Gastroesophageal sphincter (tissue), 4 donors: ENCODE measurements around the gene TEX22. TPM values are rescaled to one million over a fixed set of nuclear protein-coding genes. Genes with fewer than 3 reads are reported as not detected.

ENCODE experiments used
- ATAC-seq: fragments of 150-250 bp; one replicate; pipeline ENCODE4 v1.9.1; 2016; ENCODE audit warnings: mild to moderate bottlenecking, moderate library complexity
- H3K27ac ChIP-seq, 4 donors: fragments of 200-600 bp; sonication (generic) in 3 of 4; 1 replicate in 3 of 4; 2 replicates in 1 of 4; pipeline ENCODE4 v1.5.1; 2016 to 2019
- H3K27me3 ChIP-seq: fragments of 200-600 bp; sonication (generic); one replicate; pipeline ENCODE4 v1.5.1; 2019
- H3K36me3 ChIP-seq, 2 donors: fragments of 200-600 bp; sonication (generic); one replicate each; pipeline ENCODE4 v1.5.1; 2019; ENCODE audit warnings: control low read depth in 1 of 2
- H3K4me1 ChIP-seq, 3 donors: fragments of 200-600 bp; sonication (generic); 1 replicate in 2 of 3; 2 replicates in 1 of 3; pipeline ENCODE4 v1.5.1; 2016 to 2019; ENCODE audit warnings: control low read depth in 2 of 3
- H3K4me3 ChIP-seq, 2 donors: fragments of 200-600 bp; sonication (generic); one replicate each; pipeline ENCODE4 v1.5.1; 2019; ENCODE audit warnings: mild to moderate bottlenecking in 1 of 2, moderate library complexity in 1 of 2
- H3K9me3 ChIP-seq, 3 donors: fragments of 200-600 bp; sonication (generic); one replicate each; pipeline ENCODE4 v1.5.1; 2017 to 2019; ENCODE audit warnings: control low read depth in 2 of 3
- EP300 ChIP-seq: sonication (generic); formaldehyde crosslinking; IDR thresholded peaks from one replicate; pipeline ENCODE4 v1.6.1; 2017; ENCODE audit warnings: antibody characterized with exemption, mild to moderate bottlenecking
- POLR2A ChIP-seq, 2 donors: fragments of 450-650 bp; IDR thresholded peaks; one replicate each; pipeline ENCODE4 v1.6.1; 2017; ENCODE audit warnings: antibody characterized with exemption in 2 of 2, mild to moderate bottlenecking in 2 of 2, moderate library complexity in 1 of 2
- POLR2AphosphoS5 ChIP-seq: sonication (generic); formaldehyde crosslinking; IDR thresholded peaks from one replicate; pipeline ENCODE4 v1.6.1; 2017; ENCODE audit warnings: antibody characterized with exemption
- WGBS, 2 donors: methylation state at CpG; one replicate each; pipeline ENCODE4 v1.1.5; 2018; ENCODE audit warnings: low coverage in 1 of 2; 5-methylcytosine and 5-hydroxymethylcytosine counted together
- total RNA-seq, 4 donors: library from RNA; depleted of rRNA; stranded (reverse); fragments of >200 nt; gene quantifications; one replicate each; pipeline ENCODE4 v1.1.0, GENCODE V29; 2016
- TF ChIP-seq, protein P1 (sequence below), 4 experiments: fragments of 200-600 bp in 2 of 4; fragments of 450-650 bp in 2 of 4; sonication (generic) in 1 of 4; IDR thresholded peaks; one replicate each; pipeline ENCODE4 v1.5.1; 2017 to 2019; ENCODE audit warnings: antibody characterized with exemption in 4 of 4, mild to moderate bottlenecking in 2 of 4, moderate library complexity in 2 of 4

TEX22 gene
- total RNA-seq, 4 donors from 2014 or later, result 0.42 TPM; not detected in 3

DNA sequence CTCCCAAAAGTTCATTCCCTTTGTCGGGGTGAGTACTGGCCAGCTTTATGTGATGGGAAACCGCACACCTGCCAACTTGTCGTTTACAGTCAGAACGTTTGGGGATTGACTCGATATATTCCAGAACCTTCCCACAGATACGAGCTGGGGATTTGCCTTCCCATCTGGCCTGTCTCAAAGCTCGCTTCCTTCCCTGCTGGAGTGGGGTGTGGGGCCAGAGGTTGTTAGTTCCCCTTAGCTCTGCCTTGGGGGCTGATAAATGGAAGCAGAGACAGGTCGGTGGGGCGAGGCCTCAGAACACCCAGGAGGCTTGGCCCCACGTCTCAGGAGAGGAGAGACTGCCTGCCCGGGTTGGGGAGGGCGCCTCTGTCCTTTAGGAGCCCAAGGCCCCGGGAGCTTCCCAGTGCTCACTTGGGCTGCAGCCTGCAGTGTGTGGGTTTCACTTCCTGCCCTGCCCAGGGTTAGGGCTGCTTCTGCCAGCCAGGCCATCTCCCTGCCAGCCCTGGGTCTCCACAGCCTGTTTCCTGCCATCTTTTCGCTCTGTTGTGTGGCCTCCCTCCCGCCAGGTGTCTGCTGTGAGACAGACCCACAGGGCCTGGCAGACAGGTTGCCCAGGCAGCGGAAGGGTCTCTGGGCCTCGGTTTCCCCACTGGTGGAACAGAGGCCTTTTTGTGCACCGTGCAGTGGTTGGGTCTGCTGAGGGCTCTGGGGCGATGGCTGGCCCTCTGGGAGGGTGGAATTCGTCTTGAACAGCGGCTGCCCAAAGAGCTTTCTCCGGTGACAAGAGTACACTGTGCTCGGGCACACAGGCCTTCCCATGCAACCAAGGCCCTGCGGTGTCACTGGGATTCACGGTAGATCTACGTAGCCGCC is 8.1 kb upstream of the TEX22 start:
- Histone ChIP-seq H3K27me3 (no peaks in the 10 kb centered on the region), H3K4me1 (peaks cover 0 to 22% (median 10%) of the 10 kb centered on the region in 3 donors), H3K27ac (peak overlapping the region in 3 of 4 donors; percentile 51 to 68 (median 65)), H3K4me3 (no peak overlapping the region), H3K36me3 (peaks cover 0 to 82% of the 10 kb centered on the region in 2 donors), H3K9me3 (no peaks in the 10 kb centered on the region)
- 40% methylated on average over 1 of the region's 27 CpGs; no CpG with 5 or more reads in 1 of the 2 donors for WGBS, 2 donors
- no peak for TF ChIP-seq POLR2A (IDR thresholded peaks at IDR 0.05)
- TF ChIP-seq, protein P1, sequence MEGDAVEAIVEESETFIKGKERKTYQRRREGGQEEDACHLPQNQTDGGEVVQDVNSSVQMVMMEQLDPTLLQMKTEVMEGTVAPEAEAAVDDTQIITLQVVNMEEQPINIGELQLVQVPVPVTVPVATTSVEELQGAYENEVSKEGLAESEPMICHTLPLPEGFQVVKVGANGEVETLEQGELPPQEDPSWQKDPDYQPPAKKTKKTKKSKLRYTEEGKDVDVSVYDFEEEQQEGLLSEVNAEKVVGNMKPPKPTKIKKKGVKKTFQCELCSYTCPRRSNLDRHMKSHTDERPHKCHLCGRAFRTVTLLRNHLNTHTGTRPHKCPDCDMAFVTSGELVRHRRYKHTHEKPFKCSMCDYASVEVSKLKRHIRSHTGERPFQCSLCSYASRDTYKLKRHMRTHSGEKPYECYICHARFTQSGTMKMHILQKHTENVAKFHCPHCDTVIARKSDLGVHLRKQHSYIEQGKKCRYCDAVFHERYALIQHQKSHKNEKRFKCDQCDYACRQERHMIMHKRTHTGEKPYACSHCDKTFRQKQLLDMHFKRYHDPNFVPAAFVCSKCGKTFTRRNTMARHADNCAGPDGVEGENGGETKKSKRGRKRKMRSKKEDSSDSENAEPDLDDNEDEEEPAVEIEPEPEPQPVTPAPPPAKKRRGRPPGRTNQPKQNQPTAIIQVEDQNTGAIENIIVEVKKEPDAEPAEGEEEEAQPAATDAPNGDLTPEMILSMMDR (IDR thresholded peaks at IDR 0.05), result no peak
- TF ChIP-seq EP300, result no peak
- TF ChIP-seq POLR2AphosphoS5, result no peak
- no peak for ATAC-seq

DNA sequence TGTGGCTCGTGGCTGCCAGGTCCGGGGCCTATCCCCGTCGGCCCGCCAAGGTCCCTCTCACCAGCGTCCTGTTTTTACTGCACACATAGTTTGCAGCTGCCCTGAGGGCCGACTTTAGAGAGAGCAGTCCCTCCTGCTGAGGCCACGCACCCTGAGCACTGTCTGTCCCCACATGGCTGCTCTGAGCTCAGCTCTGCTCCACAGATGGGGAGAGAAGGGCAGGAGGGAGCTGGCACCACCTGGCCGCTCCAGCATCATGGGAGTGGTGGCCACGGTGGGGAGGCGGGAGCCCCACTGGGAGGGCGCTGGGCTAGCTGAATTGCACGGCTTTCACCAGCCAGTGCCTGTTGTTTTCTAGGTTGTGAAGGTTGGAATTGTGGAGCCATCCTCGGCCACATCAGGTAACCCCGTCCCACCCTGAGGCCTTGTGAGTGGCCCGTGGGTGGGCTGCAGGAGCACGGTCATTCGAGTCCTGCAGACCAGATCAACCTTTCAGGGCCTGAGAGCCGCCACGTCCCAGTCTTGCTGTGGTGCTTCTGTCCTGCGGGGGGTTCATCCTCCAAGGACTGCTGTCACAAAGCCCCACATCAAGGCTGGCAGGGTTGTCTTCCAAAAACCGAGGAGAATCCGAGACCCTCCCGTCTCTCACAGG is 7.4 kb upstream of the TEX22 start:
- TF ChIP-seq POLR2AphosphoS5 (no peak), EP300 (no peak), POLR2A (IDR thresholded peaks at IDR 0.05) (no peak)
- TF ChIP-seq, protein P1 (IDR thresholded peaks at IDR 0.05), result no peak
- ATAC-seq, result no peak
- Histone ChIP-seq H3K27me3 (no peaks in the 10 kb centered on the region), H3K36me3 (peaks cover 0 to 80% of the 10 kb centered on the region in 2 donors), H3K4me3 (no peak overlapping the region), H3K27ac (peak overlapping the region in 1 of 4 donors; percentile 51), H3K4me1 (peaks cover 0 to 22% (median 10%) of the 10 kb centered on the region in 3 donors), H3K9me3 (no peaks in the 10 kb centered on the region)
- no CpG with 5 or more reads among the region's 24 CpGs for WGBS, 2 donors

DNA sequence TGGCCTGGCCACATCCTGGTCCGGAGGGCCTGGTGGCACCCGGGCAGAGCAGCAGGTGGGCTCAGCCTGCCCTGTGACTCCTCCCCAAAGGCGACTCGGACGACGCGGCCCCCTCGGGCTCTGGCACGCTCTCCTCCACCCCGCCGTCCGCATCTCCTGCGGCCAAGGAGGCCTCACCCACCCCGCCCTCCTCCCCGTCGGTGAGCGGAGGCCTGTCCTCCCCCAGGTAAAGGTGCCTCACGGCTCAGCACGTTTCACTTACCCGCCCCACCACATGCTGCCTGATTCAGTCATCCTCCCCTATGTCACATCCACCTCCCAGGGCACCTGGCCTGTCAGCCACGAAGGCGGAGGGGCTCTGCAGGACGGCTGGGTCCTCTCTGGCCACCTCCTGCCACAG is 6.8 kb upstream of the TEX22 start:
- Histone ChIP-seq H3K27ac (no peak overlapping the region), H3K9me3 (no peaks in the 10 kb centered on the region), H3K27me3 (no peaks in the 10 kb centered on the region), H3K4me3 (no peak overlapping the region), H3K36me3 (peaks cover 0 to 75% of the 10 kb centered on the region in 2 donors), H3K4me1 (peaks cover 0 to 22% (median 10%) of the 10 kb centered on the region in 3 donors)
- 84% methylated on average over 9 of the region's 23 CpGs; no CpG with 5 or more reads in 1 of the 2 donors for WGBS, 2 donors
- TF ChIP-seq POLR2A (IDR thresholded peaks at IDR 0.05) (no peak), EP300 (no peak)
- TF ChIP-seq, protein P1 (IDR thresholded peaks at IDR 0.05), result no peak
- ATAC-seq, result no peak

DNA sequence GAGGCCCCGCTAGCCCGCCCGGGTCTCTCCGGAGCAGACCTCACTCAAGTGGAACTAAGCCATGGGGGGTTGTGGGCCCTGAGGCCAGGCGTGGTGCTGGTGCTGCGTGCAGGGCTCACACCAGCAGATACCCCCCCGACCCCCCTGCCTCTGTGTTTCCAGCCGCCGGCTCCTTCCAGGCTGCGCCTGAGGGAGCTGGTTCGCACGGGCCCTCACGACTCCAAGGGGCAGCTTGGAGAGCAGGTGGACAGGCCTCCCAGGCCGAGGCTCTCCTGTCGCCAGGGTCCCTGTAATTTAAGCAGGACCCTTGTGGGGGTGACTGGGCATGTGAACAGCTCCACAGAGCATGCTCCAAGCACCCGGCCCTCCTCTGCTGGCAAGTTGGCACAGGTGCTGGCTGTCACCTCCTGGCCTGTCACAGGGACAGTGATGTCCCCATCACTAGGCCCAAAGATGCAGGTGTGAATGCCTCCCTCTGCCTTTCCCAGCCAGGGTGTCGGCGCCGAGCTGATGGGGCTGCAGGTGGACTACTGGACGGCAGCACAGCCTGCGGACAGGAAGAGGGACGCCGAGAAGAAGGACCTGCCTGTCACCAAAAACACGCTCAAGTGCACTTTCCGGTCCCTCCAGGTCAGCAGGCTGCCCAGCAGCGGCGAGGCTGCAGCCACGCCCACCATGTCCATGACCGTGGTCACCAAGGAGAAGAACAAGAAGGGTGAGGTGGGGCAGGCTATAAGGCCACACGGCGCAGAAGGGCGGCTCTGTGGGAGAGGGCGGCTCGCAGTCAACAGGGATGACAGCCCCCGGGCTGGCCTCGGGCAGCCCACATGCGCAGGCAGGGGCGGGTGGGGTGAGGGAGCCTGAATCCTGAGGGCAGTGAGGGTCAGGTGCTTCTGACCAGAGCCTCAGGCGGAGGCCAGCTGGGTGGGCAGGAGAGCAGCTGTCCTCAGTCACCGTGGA is 5.9 kb upstream of the TEX22 start:
- ATAC-seq, result no peak
- Histone ChIP-seq H3K9me3 (no peaks in the 10 kb centered on the region), H3K4me3 (no peak overlapping the region), H3K36me3 (peaks cover 0 to 66% of the 10 kb centered on the region in 2 donors), H3K4me1 (peaks cover 0 to 29% (median 11%) of the 10 kb centered on the region in 3 donors), H3K27ac (no peak overlapping the region), H3K27me3 (no peaks in the 10 kb centered on the region)
- WGBS, 2 donors, result 96 to 100% methylated on average over 1 to 5 of the region's 40 CpGs
- TF ChIP-seq EP300 (no peak), POLR2AphosphoS5 (no peak), POLR2A (IDR thresholded peaks at IDR 0.05) (no peak)
- TF ChIP-seq, protein P1 (IDR thresholded peaks at IDR 0.05), result no peak
